Measurements from ENCODE around the gene MPIG6B.

MPIG6B gene

GRCh38 chr6:31769684-31770371 is 46.7 kb downstream of the MPIG6B start:
- DNase-seq, result no peak

GRCh38 chr6:31770860-31771259 is 47.7 kb downstream of the MPIG6B start:
- no peak for DNase-seq

GRCh38 chr6:31771992-31772358 is 48.8 kb downstream of the MPIG6B start:
- DNase-seq, result no peak

- DNase-seq, result no peak
Measured at GRCh38 chr6:31775184-31775583, 52.0 kb downstream of the MPIG6B start.

GRCh38 chr6:31775633-31776484 is 52.7 kb downstream of the MPIG6B start:
- DNase-seq, result no peak

All from SHP77 treated with DMSO at 0.1 percent for 48 hours (cell line).